ENCODE data around the gene TMC7.

GRCh38 chr16:19086322-19087199, 102.8 kb downstream of the TMC7 start:
- TF ChIP-seq ATF1 (CRISPR knock-in tag; IDR thresholded peaks at IDR 0.05): no peak
- TF ChIP-seq TAF1 (CRISPR knock-in tag; IDR thresholded peaks at IDR 0.05): peak; percentile 81
- TF ChIP-seq NCOA2 (CRISPR knock-in tag; IDR thresholded peaks at IDR 0.05): peak; percentile 63; the same call in 1 of the 2 replicates
- no peak; the same call in 1 of the 2 replicates for TF ChIP-seq ZNF615 (CRISPR knock-in tag; IDR thresholded peaks at IDR 0.05; ENCODE audit: borderline replicate concordance)
- no peak for TF ChIP-seq JUND (CRISPR knock-in tag; IDR thresholded peaks at IDR 0.05)
- peak; percentile 82; the same call in 1 of the 2 replicates for TF ChIP-seq NRL (CRISPR knock-in tag; IDR thresholded peaks at IDR 0.05; ENCODE audit: borderline replicate concordance)
- TF ChIP-seq ATF2 (CRISPR knock-in tag; IDR thresholded peaks at IDR 0.05): peak; percentile 89
- no peak for TF ChIP-seq ZBTB49 (CRISPR knock-in tag; IDR thresholded peaks at IDR 0.05; ENCODE audit: borderline replicate concordance)
- peak; percentile 74; the same call in 1 of the 2 replicates for TF ChIP-seq MAX (IDR thresholded peaks at IDR 0.05)
- TF ChIP-seq YEATS4 (CRISPR knock-in tag; IDR thresholded peaks at IDR 0.05; ENCODE audit: borderline replicate concordance): peak; percentile 75; the same call in 1 of the 2 replicates
